Retinal pigment epithelial cell (primary cell): ENCODE data around the gene SUFU.
A peak's percentile ranks its signal among the peaks of the same experiment; 100 is the strongest.

ENCODE experiments used
- DNase-seq: peaks from one replicate; pipeline ENCODE4 v3.0.0-alpha.2; 2010; ENCODE audit warnings: low read depth
- H3K4me3 ChIP-seq: 2 replicates; pipeline ENCODE4 v1.5.1; 2011; ENCODE audit warnings: mild to moderate bottlenecking, low read length, control low read depth, moderate library complexity
- TF ChIP-seq, protein P1 (sequence below): conservative IDR thresholded peaks from 2 replicates; pipeline ENCODE4 v1.5.1; 2011; ENCODE audit warnings: low read depth, low read length, control low read depth, inconsistent platforms

The SUFU gene

DNA sequence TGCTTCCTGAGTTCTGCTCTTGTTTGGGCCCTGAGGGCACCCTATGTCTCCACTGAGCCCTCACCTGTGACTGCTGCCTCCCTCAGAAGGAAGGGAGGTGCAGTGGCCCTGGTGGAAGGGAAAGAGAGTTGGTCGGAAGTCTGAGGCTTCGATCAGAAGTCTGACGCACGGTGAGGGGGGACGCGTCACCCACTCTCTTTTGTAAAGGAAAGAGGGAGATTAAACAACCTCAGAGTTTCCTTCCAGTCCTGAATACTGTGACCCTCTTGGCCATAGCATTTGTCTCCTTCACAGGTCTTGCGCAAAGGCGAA is 109.1 kb downstream of the SUFU start:
- no peak for DNase-seq
- TF ChIP-seq, protein P1, sequence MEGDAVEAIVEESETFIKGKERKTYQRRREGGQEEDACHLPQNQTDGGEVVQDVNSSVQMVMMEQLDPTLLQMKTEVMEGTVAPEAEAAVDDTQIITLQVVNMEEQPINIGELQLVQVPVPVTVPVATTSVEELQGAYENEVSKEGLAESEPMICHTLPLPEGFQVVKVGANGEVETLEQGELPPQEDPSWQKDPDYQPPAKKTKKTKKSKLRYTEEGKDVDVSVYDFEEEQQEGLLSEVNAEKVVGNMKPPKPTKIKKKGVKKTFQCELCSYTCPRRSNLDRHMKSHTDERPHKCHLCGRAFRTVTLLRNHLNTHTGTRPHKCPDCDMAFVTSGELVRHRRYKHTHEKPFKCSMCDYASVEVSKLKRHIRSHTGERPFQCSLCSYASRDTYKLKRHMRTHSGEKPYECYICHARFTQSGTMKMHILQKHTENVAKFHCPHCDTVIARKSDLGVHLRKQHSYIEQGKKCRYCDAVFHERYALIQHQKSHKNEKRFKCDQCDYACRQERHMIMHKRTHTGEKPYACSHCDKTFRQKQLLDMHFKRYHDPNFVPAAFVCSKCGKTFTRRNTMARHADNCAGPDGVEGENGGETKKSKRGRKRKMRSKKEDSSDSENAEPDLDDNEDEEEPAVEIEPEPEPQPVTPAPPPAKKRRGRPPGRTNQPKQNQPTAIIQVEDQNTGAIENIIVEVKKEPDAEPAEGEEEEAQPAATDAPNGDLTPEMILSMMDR: no peak
- no peak overlapping the region for H3K4me3 ChIP-seq

DNA sequence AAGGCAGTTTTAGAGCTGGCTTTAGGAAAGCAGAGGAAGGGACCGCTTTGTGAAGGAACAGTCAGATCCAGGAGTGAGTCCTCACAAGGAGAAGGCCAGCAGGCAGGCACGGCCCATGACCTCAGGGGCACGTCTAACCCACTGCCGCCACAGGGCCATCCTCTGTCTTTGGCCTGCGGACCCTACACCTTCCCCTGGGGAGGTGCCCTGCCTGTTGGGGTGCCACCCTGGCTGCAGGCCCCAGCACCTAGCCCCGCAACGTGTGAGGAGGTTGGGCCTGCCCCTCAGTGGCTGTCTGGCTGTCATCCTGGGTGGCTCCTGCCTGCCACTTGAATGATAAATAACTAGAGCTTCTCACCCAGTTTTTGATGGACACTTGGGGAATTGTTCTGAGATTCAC is 109.5 kb downstream of the SUFU start:
- DNase-seq: no peak
- no peak overlapping the region for H3K4me3 ChIP-seq
- TF ChIP-seq, protein P1: no peak

DNA sequence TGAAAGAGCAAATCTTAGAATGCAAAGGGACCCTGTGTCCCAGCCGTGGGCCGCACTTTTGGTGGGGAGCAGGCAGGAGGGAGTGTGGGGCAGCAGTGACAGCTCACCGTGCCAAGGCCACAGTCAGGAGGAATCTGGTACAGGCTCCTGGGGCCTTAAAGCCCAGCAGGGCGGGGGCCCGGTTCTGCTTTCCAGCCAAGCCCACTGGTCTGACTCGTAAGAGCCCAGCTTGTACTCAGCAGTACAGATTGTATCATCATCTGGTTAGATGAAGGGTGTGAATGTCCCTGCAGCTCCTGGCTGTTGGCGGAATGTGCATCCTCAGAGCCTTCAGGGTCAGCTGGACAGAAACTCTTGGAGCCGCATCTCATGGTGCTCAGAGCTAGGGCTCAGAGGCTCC is 110.0 kb downstream of the SUFU start:
- no peak for DNase-seq
- TF ChIP-seq, protein P1: no peak
- H3K4me3 ChIP-seq: no peak overlapping the region

DNA sequence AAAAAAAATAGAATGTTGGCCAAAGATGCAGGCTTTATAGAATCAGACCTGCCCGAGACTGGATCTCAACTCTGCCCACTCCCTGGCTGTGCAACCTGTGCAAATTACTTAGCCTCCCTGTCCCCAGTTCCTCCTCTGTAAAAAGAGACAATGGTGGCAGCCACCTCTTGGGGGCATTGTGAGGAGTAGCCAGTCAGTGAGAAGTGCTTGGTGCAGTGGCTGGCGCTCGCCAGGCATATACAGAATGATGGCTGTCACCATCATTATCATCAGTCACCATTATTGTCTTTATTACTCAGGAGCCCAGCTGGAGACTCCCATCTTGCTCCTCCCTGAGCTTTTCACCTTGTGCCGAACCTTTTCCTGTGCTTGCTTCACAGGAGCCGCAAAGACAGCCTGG is 111.1 kb downstream of the SUFU start:
- no peak for DNase-seq
- H3K4me3 ChIP-seq: no peak overlapping the region
- TF ChIP-seq, protein P1: no peak

DNA sequence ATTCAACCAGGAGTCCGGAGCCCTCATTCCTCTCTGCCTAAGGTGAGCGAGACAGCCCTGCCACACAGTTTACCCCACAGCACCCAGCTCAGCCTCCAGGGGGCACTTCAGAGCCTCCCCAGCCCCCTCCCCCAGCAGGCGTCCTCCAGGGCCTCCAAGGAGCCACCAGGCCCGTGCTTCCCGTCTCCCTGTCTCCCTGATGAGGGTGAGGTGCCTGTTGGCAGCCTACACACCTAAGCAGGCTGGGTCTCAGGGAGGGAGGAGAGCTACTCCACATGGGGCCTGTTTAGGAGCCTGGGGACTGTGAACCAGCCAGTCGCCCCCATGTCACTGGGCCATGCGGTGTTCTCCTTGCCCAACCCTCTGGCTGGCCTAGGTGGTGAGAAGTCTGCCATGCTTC is 111.6 kb downstream of the SUFU start:
- no peak overlapping the region for H3K4me3 ChIP-seq
- no peak for DNase-seq
- TF ChIP-seq, protein P1: peak; percentile 67

DNA sequence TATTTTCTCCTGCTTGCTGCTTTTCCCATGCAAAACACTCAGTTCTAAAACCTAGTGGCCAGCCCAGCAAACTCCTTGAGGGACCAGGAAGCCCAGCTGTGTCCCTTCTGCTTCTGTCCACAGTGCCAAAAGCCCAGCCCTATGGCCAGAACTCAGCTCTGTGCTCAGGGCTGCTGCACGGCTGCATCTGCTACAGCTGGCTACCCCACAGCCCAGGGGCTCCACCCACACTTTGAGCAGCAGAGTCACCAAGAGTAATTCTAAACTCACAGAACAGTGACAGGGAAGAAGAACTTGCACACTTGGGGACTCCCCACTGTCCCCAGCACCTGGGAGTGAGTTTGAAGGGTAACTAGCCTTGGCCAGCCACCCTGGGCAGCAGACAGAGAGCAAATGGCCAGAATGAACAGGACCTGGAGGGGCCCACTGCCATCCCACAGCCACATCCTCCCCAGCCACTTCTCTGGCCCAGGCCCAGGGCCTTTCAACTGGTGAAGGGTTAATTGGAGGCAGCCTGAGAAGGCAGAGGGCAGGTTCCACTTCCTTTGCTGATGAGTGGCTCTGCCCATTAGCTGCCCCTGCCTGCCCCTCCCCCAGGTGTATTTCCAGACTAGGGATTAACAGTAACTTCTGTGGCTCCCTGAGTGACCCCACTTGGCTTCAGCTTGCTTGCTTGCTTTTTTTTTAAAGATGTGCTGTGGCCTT is 112.4 kb downstream of the SUFU start:
- TF ChIP-seq, protein P1: no peak
- no peak overlapping the region for H3K4me3 ChIP-seq
- no peak for DNase-seq

DNA sequence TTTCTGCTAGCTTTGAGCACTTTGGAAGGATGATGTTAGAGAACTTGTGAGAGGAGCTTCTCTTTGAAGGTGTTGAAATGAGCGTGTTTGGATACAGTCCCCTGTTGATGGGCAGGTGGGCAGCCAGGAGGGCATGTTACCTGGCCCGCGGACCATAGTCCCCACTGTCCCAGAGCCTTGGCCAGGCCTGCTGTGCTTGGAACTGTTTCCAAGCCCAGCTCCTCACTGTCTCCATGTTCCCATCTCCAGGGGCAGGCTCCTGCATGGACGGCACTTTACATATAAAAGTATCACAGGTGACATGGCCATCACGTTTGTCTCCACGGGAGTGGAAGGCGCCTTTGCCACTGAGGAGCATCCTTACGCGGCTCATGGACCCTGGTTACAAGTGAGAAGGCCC is 113.3 kb downstream of the SUFU start:
- DNase-seq: no peak
- TF ChIP-seq, protein P1: no peak
- no peak overlapping the region for H3K4me3 ChIP-seq
